H9 (cell line): ENCODE measurements around the gene STMN1. TPM values are rescaled to one million over a fixed set of nuclear protein-coding genes. Genes with fewer than 3 reads are reported as not detected.
A peak's percentile ranks its signal among the peaks of the same experiment; 100 is the strongest.

Source experiments
- DNase-seq: peaks from one replicate; pipeline ENCODE4 v3.0.0-alpha.2; 2017
- H2AFZ ChIP-seq: one replicate; pipeline ENCODE4 v1.6.1; 2013; ENCODE audit warnings: mild to moderate bottlenecking, low read length, control low read depth, moderate library complexity
- H2AK5ac ChIP-seq: 2 replicates; pipeline ENCODE4 v1.6.1; 2013; ENCODE audit warnings: low read length, control low read depth, mixed read lengths; ENCODE audit not compliant: insufficient read length
- H2BK120ac ChIP-seq: one replicate; pipeline ENCODE4 v1.6.1; 2013; ENCODE audit warnings: low read depth, mild to moderate bottlenecking, low read length, control low read depth, inconsistent platforms; ENCODE audit not compliant: poor library complexity, severe bottlenecking
- H2BK12ac ChIP-seq: 2 replicates; pipeline ENCODE4 v1.6.1; 2013; ENCODE audit warnings: low read length, control low read depth, mixed read lengths, low read depth; ENCODE audit not compliant: insufficient read length
- H2BK15ac ChIP-seq: 2 replicates; pipeline ENCODE4 v1.6.1; 2013; ENCODE audit warnings: low read depth, low read length, control low read depth
- H2BK20ac ChIP-seq: one replicate; pipeline ENCODE4 v1.6.1; 2013; ENCODE audit warnings: low read depth, mild to moderate bottlenecking, low read length, control low read depth, inconsistent platforms; ENCODE audit not compliant: poor library complexity, severe bottlenecking
- H2BK5ac ChIP-seq: 2 replicates; pipeline ENCODE4 v1.6.1; 2013; ENCODE audit warnings: low read length, control low read depth, mixed read lengths; ENCODE audit not compliant: insufficient read length
- H3K14ac ChIP-seq: 2 replicates; pipeline ENCODE4 v1.6.1; 2013; ENCODE audit warnings: low read length, control low read depth; ENCODE audit not compliant: insufficient read depth
- H3K18ac ChIP-seq: 2 replicates; pipeline ENCODE4 v1.6.1; 2013; ENCODE audit warnings: low read depth, mild to moderate bottlenecking, mixed read lengths, low read length, control low read depth; ENCODE audit not compliant: insufficient read length
- H3K23ac ChIP-seq: 2 replicates; pipeline ENCODE4 v1.6.1; 2013; ENCODE audit warnings: low read length, control low read depth, mixed read lengths, low read depth; ENCODE audit not compliant: insufficient read length
- H3K23me2 ChIP-seq: 2 replicates; pipeline ENCODE4 v1.6.1; 2013; ENCODE audit warnings: low read depth, mild to moderate bottlenecking, mixed read lengths, low read length, control low read depth; ENCODE audit not compliant: insufficient read length, poor library complexity, severe bottlenecking
- H3K27ac ChIP-seq: 2 replicates; pipeline ENCODE4 v1.5.1; 2013; ENCODE audit warnings: low read length, control low read depth, mixed read lengths, low read depth; ENCODE audit not compliant: insufficient read length
- H3K27me3 ChIP-seq: 2 replicates; pipeline ENCODE4 v1.6.1; 2013; ENCODE audit warnings: low read length, control low read depth, inconsistent platforms; ENCODE audit not compliant: insufficient read depth
- H3K4ac ChIP-seq: 2 replicates; pipeline ENCODE4 v1.6.1; 2013; ENCODE audit warnings: low read depth, mild to moderate bottlenecking, control low read depth, inconsistent platforms, low read length, moderate library complexity
- H3K4me1 ChIP-seq: 2 replicates; pipeline ENCODE4 v1.6.1; 2013; ENCODE audit warnings: low read length, control low read depth, inconsistent platforms; ENCODE audit not compliant: insufficient read depth
- H3K4me2 ChIP-seq: 2 replicates; pipeline ENCODE4 v1.6.1; 2013; ENCODE audit warnings: low read length, control low read depth, mixed read lengths; ENCODE audit not compliant: insufficient read length, insufficient read depth
- H3K56ac ChIP-seq: 2 replicates; pipeline ENCODE4 v1.6.1; 2013; ENCODE audit warnings: low read depth, mild to moderate bottlenecking, mixed read lengths, low read length, control low read depth; ENCODE audit not compliant: insufficient read length
- H3K79me1 ChIP-seq: 2 replicates; pipeline ENCODE4 v1.6.1; 2013; ENCODE audit warnings: low read depth, mild to moderate bottlenecking, moderate library complexity, low read length, control low read depth, inconsistent platforms; ENCODE audit not compliant: insufficient read depth, poor library complexity, severe bottlenecking
- H3K79me2 ChIP-seq: 2 replicates; pipeline ENCODE4 v1.6.1; 2013; ENCODE audit warnings: low read length, control low read depth, inconsistent platforms; ENCODE audit not compliant: insufficient read depth
- H3K9ac ChIP-seq: 2 replicates; pipeline ENCODE4 v1.6.1; 2013; ENCODE audit warnings: low read length, control low read depth, mixed read lengths; ENCODE audit not compliant: insufficient read length; ENCODE audit errors: extremely low read depth
- H3K9me3 ChIP-seq: one replicate; pipeline ENCODE4 v1.6.1; 2013; ENCODE audit warnings: low read depth, low read length, inconsistent platforms; ENCODE audit not compliant: control insufficient read depth
- H3T11ph ChIP-seq: one replicate; pipeline ENCODE4 v1.6.1; 2013; ENCODE audit warnings: mild to moderate bottlenecking, low read length, control low read depth, inconsistent platforms
- H4K20me1 ChIP-seq: one replicate; pipeline ENCODE4 v1.6.1; 2013; ENCODE audit not compliant: control insufficient read depth, insufficient read length, insufficient read depth
- H4K5ac ChIP-seq: 2 replicates; pipeline ENCODE4 v1.6.1; 2013; ENCODE audit warnings: low read depth, mild to moderate bottlenecking, mixed read lengths, low read length, control low read depth; ENCODE audit not compliant: insufficient read length
- H4K8ac ChIP-seq: replicated peaks from 2 replicates; pipeline ENCODE4 v1.6.1; 2013; ENCODE audit warnings: low read length, control low read depth, mixed read lengths, low read depth; ENCODE audit not compliant: insufficient read length
- H4K91ac ChIP-seq: 2 replicates; pipeline ENCODE4 v1.6.1; 2013; ENCODE audit warnings: low read depth, mild to moderate bottlenecking, moderate library complexity, mixed read lengths, low read length, control low read depth; ENCODE audit not compliant: insufficient read length
- H3K27ac Mint-ChIP-seq, 3 experiments: 2 replicates in 2 of 3; 3 replicates in 1 of 3; pipeline ENCODE4 v1.8.0; 2020 to 2021; ENCODE audit warnings: mixed read lengths in 3 of 3, mild to moderate bottlenecking in 1 of 3, moderate library complexity in 1 of 3
- H3K27me3 Mint-ChIP-seq: 2 replicates; pipeline ENCODE4 v1.8.0; 2021; ENCODE audit warnings: low read depth, mild to moderate bottlenecking, moderate library complexity, mixed read lengths
- H3K36me3 Mint-ChIP-seq, 3 experiments: 2 replicates in 2 of 3; 3 replicates in 1 of 3; pipeline ENCODE4 v1.8.0; 2020 to 2021; ENCODE audit warnings: low read depth in 3 of 3, mixed read lengths in 3 of 3; ENCODE audit not compliant: insufficient read depth in 1 of 3
- H3K4me1 Mint-ChIP-seq, 2 experiments: 2 replicates each; pipeline ENCODE4 v1.8.0; 2020; ENCODE audit warnings: mixed read lengths in 2 of 2
- H3K4me3 Mint-ChIP-seq, 2 experiments: 2 replicates in 1 of 2; 3 replicates in 1 of 2; pipeline ENCODE4 v1.8.0; 2020 to 2021; ENCODE audit warnings: mild to moderate bottlenecking in 2 of 2, mixed read lengths in 2 of 2, moderate library complexity in 1 of 2
- H3K9me3 Mint-ChIP-seq, 2 experiments: 2 replicates in 1 of 2; 3 replicates in 1 of 2; pipeline ENCODE4 v1.8.0; 2020; ENCODE audit warnings: mild to moderate bottlenecking in 2 of 2, mixed read lengths in 2 of 2, moderate library complexity in 1 of 2
- WGBS: extraction: QIAGEN DNeasy Blood & Tissue Kit; methylation state at CpG from one replicate; pipeline ENCODE4 v1.1.7; 2013; ENCODE audit warnings: missing lambda C conversion rate, low lambda C conversion rate, mixed read lengths; ENCODE audit not compliant: insufficient read length; ENCODE audit errors: extremely low coverage; 5-methylcytosine and 5-hydroxymethylcytosine counted together
- total RNA-seq: library from RNA; stranded (reverse); gene quantifications from 2 replicates; pipeline ENCODE4 v1.2.1, GENCODE V29; 2021
- TF ChIP-seq, protein P1 (sequence below): fragments of 200-600 bp; sonication (generic); conservative IDR thresholded peaks from 3 replicates; pipeline ENCODE4 v1.8.0; 2021; ENCODE audit warnings: antibody characterized with exemption, mild to moderate bottlenecking

The STMN1 gene
- total RNA-seq, 1 experiment from 2014 or later = 500 TPM

DNA sequence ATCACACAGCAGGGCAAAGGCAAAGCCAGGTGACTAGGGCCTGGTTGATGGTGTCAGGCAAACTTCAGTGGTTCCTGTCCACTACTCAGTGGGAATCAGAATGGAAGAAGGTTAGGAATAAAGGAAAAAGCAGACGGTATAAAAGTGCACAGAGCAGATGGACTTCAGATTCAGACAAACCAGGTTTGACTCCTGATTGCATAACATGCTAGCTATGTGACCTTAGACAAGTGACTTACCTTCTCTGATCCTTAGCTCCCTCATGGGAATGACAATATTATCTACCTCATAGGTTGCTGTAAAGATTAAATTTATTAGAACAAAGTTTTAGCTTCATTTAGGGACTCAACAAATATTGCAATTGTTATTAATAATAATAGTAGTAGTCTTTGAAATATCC lies 35.6 kb downstream of the STMN1 start:
- Mint-ChIP-seq H3K4me3 (no peak overlapping the region), H3K27me3 (peaks cover 2% of the 10 kb centered on the region; the same call in 1 of the 2 replicates), H3K9me3 (no peaks in the 10 kb centered on the region), H3K4me1 (peaks cover 25 to 36% of the 10 kb centered on the region in 2 experiments), H3K27ac (peak overlapping the region in 1 of 3 experiments; percentile 41; a peak in 1 of 7 replicates), H3K36me3 (no peaks in the 10 kb centered on the region)
- no peak overlapping the region for H3T11ph ChIP-seq
- H3K79me1 ChIP-seq = no peaks in the 10 kb centered on the region
- H2BK20ac ChIP-seq = no peak overlapping the region
- H2BK5ac ChIP-seq = no peak overlapping the region
- H2AFZ ChIP-seq = no peak overlapping the region
- H2BK120ac ChIP-seq = no peak overlapping the region
- no peak overlapping the region for H2BK12ac ChIP-seq
- no peak overlapping the region for H3K4ac ChIP-seq
- WGBS = no CpG with 5 or more reads among the region's 1 CpG
- H3K4me1 ChIP-seq = peaks cover 2% of the 10 kb centered on the region; the same call in 1 of the 2 replicates
- H4K20me1 ChIP-seq = no peaks in the 10 kb centered on the region
- no peak overlapping the region for H3K27ac ChIP-seq
- no peaks in the 10 kb centered on the region for H3K79me2 ChIP-seq
- H4K5ac ChIP-seq = no peak overlapping the region
- no peak overlapping the region for H3K23ac ChIP-seq
- peaks cover under 1% of the 10 kb centered on the region for H3K23me2 ChIP-seq
- H3K9ac ChIP-seq = no peak overlapping the region
- H3K9me3 ChIP-seq = no peaks in the 10 kb centered on the region
- no peak overlapping the region for H3K56ac ChIP-seq
- H2AK5ac ChIP-seq = no peak overlapping the region
- no peak overlapping the region for H3K14ac ChIP-seq
- no peak overlapping the region for H3K18ac ChIP-seq
- TF ChIP-seq, protein P1, sequence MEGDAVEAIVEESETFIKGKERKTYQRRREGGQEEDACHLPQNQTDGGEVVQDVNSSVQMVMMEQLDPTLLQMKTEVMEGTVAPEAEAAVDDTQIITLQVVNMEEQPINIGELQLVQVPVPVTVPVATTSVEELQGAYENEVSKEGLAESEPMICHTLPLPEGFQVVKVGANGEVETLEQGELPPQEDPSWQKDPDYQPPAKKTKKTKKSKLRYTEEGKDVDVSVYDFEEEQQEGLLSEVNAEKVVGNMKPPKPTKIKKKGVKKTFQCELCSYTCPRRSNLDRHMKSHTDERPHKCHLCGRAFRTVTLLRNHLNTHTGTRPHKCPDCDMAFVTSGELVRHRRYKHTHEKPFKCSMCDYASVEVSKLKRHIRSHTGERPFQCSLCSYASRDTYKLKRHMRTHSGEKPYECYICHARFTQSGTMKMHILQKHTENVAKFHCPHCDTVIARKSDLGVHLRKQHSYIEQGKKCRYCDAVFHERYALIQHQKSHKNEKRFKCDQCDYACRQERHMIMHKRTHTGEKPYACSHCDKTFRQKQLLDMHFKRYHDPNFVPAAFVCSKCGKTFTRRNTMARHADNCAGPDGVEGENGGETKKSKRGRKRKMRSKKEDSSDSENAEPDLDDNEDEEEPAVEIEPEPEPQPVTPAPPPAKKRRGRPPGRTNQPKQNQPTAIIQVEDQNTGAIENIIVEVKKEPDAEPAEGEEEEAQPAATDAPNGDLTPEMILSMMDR = no peak
- H4K8ac ChIP-seq = no peak overlapping the region
- DNase-seq = no peak
- no peaks in the 10 kb centered on the region for H3K27me3 ChIP-seq
- H4K91ac ChIP-seq = no peak overlapping the region
- no peak overlapping the region for H3K4me2 ChIP-seq
- H2BK15ac ChIP-seq = no peak overlapping the region
